GM23338 (cell line): ENCODE results near the gene CCNB2. TPM values are rescaled to one million over a fixed set of nuclear protein-coding genes. Genes with fewer than 3 reads are reported as not detected.

Experiments used
- ATAC-seq: fragments of 200-7000 bp; cut with Tn5 transposase; 3 replicates; pipeline ENCODE4 v1.9.1; 2020
- DNase-seq: peaks from one replicate; pipeline ENCODE4 v3.0.0-alpha.2; 2015; ENCODE audit warnings: low spot score
- H2AFZ ChIP-seq: fragments of 200-600 bp; sonication (generic); 2 replicates; pipeline ENCODE4 v1.8.0; 2016; ENCODE audit warnings: antibody characterized with exemption, mild to moderate bottlenecking, moderate library complexity
- H3F3A ChIP-seq: fragments of 200-600 bp; sonication (generic); replicated peaks from 2 replicates; pipeline ENCODE4 v1.8.0; 2017; ENCODE audit warnings: antibody characterized with exemption, mixed run types, low read depth
- H3K27ac ChIP-seq: fragments of 200-600 bp; sonication (generic); 2 replicates; pipeline ENCODE4 v1.6.1; 2016; ENCODE audit warnings: low read depth
- H3K27me3 ChIP-seq: fragments of 200-600 bp; sonication (generic); 2 replicates; pipeline ENCODE4 v1.8.0; 2016; ENCODE audit warnings: mild to moderate bottlenecking, mixed run types, moderate library complexity; ENCODE audit not compliant: insufficient read depth
- H3K36me3 ChIP-seq: fragments of 200-600 bp; sonication (generic); 2 replicates; pipeline ENCODE4 v1.8.0; 2016; ENCODE audit warnings: mild to moderate bottlenecking; ENCODE audit not compliant: insufficient read depth
- H3K4me1 ChIP-seq: fragments of 200-600 bp; sonication (generic); 2 replicates; pipeline ENCODE4 v1.8.0; 2016; ENCODE audit warnings: mild to moderate bottlenecking, moderate library complexity; ENCODE audit not compliant: insufficient read depth
- H3K4me2 ChIP-seq: fragments of 200-600 bp; sonication (generic); 2 replicates; pipeline ENCODE4 v1.7.1; 2017; ENCODE audit warnings: mixed run types
- H3K4me3 ChIP-seq: fragments of 200-600 bp; sonication (generic); 2 replicates; pipeline ENCODE4 v1.6.1; 2016; ENCODE audit warnings: mixed run types
- H3K79me2 ChIP-seq: fragments of 200-600 bp; sonication (generic); replicated peaks from 2 replicates; pipeline ENCODE4 v1.8.0; 2017; ENCODE audit warnings: mild to moderate bottlenecking; ENCODE audit not compliant: insufficient read depth
- H3K9me2 ChIP-seq: fragments of 200-600 bp; sonication (generic); 2 replicates; pipeline ENCODE4 v1.8.0; 2017; ENCODE audit not compliant: insufficient read depth
- H4K20me1 ChIP-seq: fragments of 200-600 bp; sonication (generic); replicated peaks from 2 replicates; pipeline ENCODE4 v1.8.0; 2017; ENCODE audit warnings: mild to moderate bottlenecking; ENCODE audit not compliant: insufficient read depth
- H3K27ac Mint-ChIP-seq: 2 replicates; pipeline ENCODE4 v1.8.0; 2020; ENCODE audit warnings: inconsistent platforms, mild to moderate bottlenecking, moderate library complexity, mixed read lengths
- H3K27me3 Mint-ChIP-seq: 3 replicates; pipeline ENCODE4 v1.8.0; 2022; ENCODE audit warnings: low read depth, mild to moderate bottlenecking, moderate library complexity, mixed read lengths, inconsistent platforms; ENCODE audit not compliant: insufficient read depth, poor library complexity
- H3K36me3 Mint-ChIP-seq: 3 replicates; pipeline ENCODE4 v1.8.0; 2021; ENCODE audit warnings: low read depth, mild to moderate bottlenecking, inconsistent platforms, moderate library complexity, mixed read lengths
- H3K4me1 Mint-ChIP-seq: 3 replicates; pipeline ENCODE4 v1.8.0; 2020; ENCODE audit warnings: mild to moderate bottlenecking, inconsistent platforms, mixed read lengths
- H3K4me3 Mint-ChIP-seq: 3 replicates; pipeline ENCODE4 v1.8.0; 2021; ENCODE audit warnings: moderate library complexity, mild to moderate bottlenecking, inconsistent platforms, mixed read lengths
- H3K9me3 Mint-ChIP-seq: 3 replicates; pipeline ENCODE4 v1.8.0; 2020; ENCODE audit warnings: moderate library complexity, mild to moderate bottlenecking, inconsistent platforms, mixed read lengths
- CTCF ChIP-seq, 2 experiments: fragments of 200-600 bp in 1 of 2; sonication (generic) in 1 of 2; conservative IDR thresholded peaks; 2 replicates each; pipeline versions ENCODE4 v1.5.1 to v1.6.1; 2016 to 2017; ENCODE audit warnings: antibody characterized with exemption in 2 of 2, low read depth in 2 of 2, mild to moderate bottlenecking in 2 of 2, moderate library complexity in 1 of 2
- EZH2 ChIP-seq: fragments of 200-600 bp; sonication (generic); IDR thresholded peaks from one replicate; pipeline ENCODE4 v1.8.0; 2017; ENCODE audit warnings: antibody characterized with exemption, mild to moderate bottlenecking, low read depth; ENCODE audit not compliant: unreplicated experiment
- EZH2phosphoT487 ChIP-seq: fragments of 200-600 bp; sonication (generic); IDR thresholded peaks from one replicate; pipeline ENCODE4 v1.8.1; 2018; ENCODE audit warnings: antibody characterized with exemption; ENCODE audit not compliant: unreplicated experiment
- POLR2AphosphoS5 ChIP-seq: IDR thresholded peaks from 2 replicates; pipeline ENCODE4 v1.6.1; 2016; ENCODE audit warnings: antibody characterized with exemption, low read depth
- REST ChIP-seq: IDR thresholded peaks from one replicate; pipeline ENCODE4 v1.6.1; 2018; ENCODE audit warnings: antibody characterized with exemption; ENCODE audit not compliant: unreplicated experiment
- STAT1 ChIP-seq: IDR thresholded peaks from one replicate; pipeline ENCODE4 v1.6.1; 2016; ENCODE audit warnings: antibody characterized with exemption; ENCODE audit not compliant: unreplicated experiment
- ZNF331 ChIP-seq: fragments of 250-450 bp; sonication (Bioruptor Pico); IDR thresholded peaks from 2 replicates; pipeline ENCODE4 v1.5.0; 2020; ENCODE audit warnings: low read depth, mild to moderate bottlenecking, moderate library complexity
- polyA plus RNA-seq: library from polyadenylated mRNA; unstranded; fragments of >200 nt; fragmentation: Nextera tagmentation; extraction: Ambion mirVana; gene quantifications from 2 replicates; pipeline ENCODE4 v1.2.1, GENCODE V29; 2016
- total RNA-seq: library from RNA; depleted of rRNA; stranded (reverse); fragments of >200 nt; shearing (Covaris generic); gene quantifications from 2 replicates; pipeline ENCODE4 v1.2.3, GENCODE V29; 2014

Gene CCNB2
- total and polyA plus RNA-seq, 2 experiments from 2014 or later: 81.8 to 108 TPM

DNA sequence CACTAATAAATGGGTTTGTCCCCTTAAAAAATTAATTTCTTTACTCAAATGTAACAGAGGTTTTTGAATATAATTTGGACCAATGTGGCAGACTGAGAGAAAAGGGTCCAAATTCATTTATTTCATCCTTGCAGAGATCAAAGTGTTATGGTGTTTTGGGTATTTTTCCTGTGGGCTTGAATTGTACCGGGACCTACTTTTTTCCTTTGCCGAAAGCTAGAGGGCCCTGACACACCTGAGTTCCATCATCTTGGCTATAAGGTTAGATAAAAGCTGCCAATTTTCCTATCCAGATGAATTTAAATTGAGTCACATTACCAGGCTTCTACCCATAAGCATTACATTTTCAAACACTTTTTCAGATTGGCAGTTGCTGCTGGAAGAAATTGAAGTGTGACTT, 908 bp downstream of the CCNB2 start:
- Histone ChIP-seq H3K27ac (peak overlapping the region; percentile 89; the same call in 1 of the 2 replicates), H3K4me2 (peak overlapping the region; percentile 76), H3K4me1 (no peaks in the 10 kb centered on the region), H3K27me3 (no peaks in the 10 kb centered on the region), H3F3A (no peaks in the 10 kb centered on the region), H4K20me1 (0 out of 2 replicates have a peak, but pooled peaks cover 11% of the 10 kb centered on the region), H2AFZ (no peak overlapping the region), H3K4me3 (peak overlapping the region; percentile 78), H3K9me2 (no peaks in the 10 kb centered on the region), H3K36me3 (peaks cover 26% of the 10 kb centered on the region), H3K79me2 (peaks cover 16% of the 10 kb centered on the region)
- H3K9me3 Mint-ChIP-seq: no peaks in the 10 kb centered on the region; the same call in 2 of the 3 replicates
- peaks cover 7% of the 10 kb centered on the region; the same call in 2 of the 3 replicates for H3K4me1 Mint-ChIP-seq
- TF ChIP-seq ZNF331 (CRISPR knock-in tag) (no peak), EZH2 (no peak), CTCF (conservative IDR thresholded peaks at IDR 0.05; ENCODE audit: low read depth in 2 of 2) (peak; percentile 27 to 29; a peak in 3 of 4 replicates)
- DNase-seq: peak; percentile 22
- H3K27me3 Mint-ChIP-seq: peaks cover 8% of the 10 kb centered on the region
- H3K27ac Mint-ChIP-seq: peak overlapping the region; percentile 98
- ATAC-seq: 0 out of 3 replicates have a peak, but pooled peaks have one; percentile 3
- H3K36me3 Mint-ChIP-seq: peaks cover 42% of the 10 kb centered on the region
- peak overlapping the region; percentile 99 for H3K4me3 Mint-ChIP-seq

DNA sequence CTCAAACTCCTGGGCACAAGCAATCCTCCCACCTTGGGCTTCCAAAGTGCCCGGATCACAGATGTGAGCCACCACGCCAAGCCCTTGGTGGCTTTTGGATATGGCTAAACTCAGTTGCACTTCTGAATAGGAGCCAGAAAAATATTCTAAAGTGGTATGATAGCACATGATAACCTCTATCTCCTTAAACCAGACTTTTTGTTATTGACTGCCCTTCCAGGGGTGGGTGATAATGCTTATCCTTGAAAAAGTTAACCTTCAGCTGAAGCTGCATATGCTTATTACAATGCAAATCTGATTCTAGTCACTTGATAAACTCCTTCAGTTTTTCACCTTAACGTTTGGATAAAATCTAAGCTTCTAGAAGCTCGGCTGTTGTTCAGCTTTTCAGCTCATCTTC, 6.3 kb downstream of the CCNB2 start:
- Histone ChIP-seq H3K36me3 (peaks cover 57% of the 10 kb centered on the region), H3K79me2 (peaks cover 15% of the 10 kb centered on the region)
- no peaks in the 10 kb centered on the region; the same call in 2 of the 3 replicates for H3K9me3 Mint-ChIP-seq
- TF ChIP-seq STAT1 (no peak), POLR2AphosphoS5 (no peak), REST (no peak), ZNF331 (CRISPR knock-in tag) (no peak), CTCF (conservative IDR thresholded peaks at IDR 0.05; ENCODE audit: low read depth in 2 of 2) (no peak), EZH2phosphoT487 (no peak)

More for the DNA sequence above, 6.3 kb downstream of the CCNB2 start:
- Histone ChIP-seq H4K20me1 (peaks cover 15% of the 10 kb centered on the region), H2AFZ (no peak overlapping the region), H3K9me2 (no peaks in the 10 kb centered on the region), H3K4me3 (no peak overlapping the region), H3K27ac (no peak overlapping the region), H3F3A (no peaks in the 10 kb centered on the region), H3K4me1 (no peaks in the 10 kb centered on the region), H3K4me2 (no peak overlapping the region), H3K27me3 (no peaks in the 10 kb centered on the region)
- peaks cover 81% of the 10 kb centered on the region for H3K36me3 Mint-ChIP-seq
- no peak for ATAC-seq
- H3K4me1 Mint-ChIP-seq: no peaks in the 10 kb centered on the region; the same call in 2 of the 3 replicates
- H3K4me3 Mint-ChIP-seq: no peak overlapping the region
- no peak for DNase-seq
- H3K27me3 Mint-ChIP-seq: no peaks in the 10 kb centered on the region
- H3K27ac Mint-ChIP-seq: no peak overlapping the region
